Thyroid gland (tissue), 4 donors: ENCODE measurements around the gene CCNE1.

ENCODE experiments used
- POLR2A ChIP-seq, 2 donors: fragments of 450-650 bp; IDR thresholded peaks; one replicate each; pipeline ENCODE4 v1.6.1; 2017; ENCODE audit warnings: antibody characterized with exemption in 2 of 2, mild to moderate bottlenecking in 2 of 2, moderate library complexity in 1 of 2
- TF ChIP-seq, protein P1 (sequence below), 6 experiments: fragments of 200-600 bp in 3 of 6; fragments of 450-650 bp in 3 of 6; sonication (generic) in 3 of 6; IDR thresholded peaks; one replicate each; pipeline ENCODE4 v1.5.1; 2016 to 2019; ENCODE audit warnings: antibody characterized with exemption in 6 of 6, mild to moderate bottlenecking in 2 of 6, inconsistent platforms in 1 of 6, moderate library complexity in 1 of 6

DNA sequence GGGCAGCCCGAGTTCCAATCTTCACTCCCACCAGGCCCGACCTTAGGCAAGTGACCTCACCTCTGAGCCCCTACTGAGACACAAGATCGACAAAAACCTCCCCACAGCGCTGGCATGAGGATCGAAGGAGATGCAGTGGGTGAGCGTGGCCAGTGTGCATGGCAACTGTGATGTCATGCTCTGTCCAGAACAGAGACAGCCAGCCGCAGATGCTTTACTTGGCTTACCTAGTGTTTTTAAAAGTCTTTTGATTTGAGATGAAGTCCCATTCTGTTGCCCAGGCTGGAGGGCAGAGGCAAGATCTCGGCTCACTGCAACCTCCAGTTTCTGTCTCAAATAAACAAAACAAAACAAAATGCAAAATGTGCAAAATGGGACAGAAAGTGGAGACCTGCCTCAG, 47.4 kb upstream of the CCNE1 start:
- TF ChIP-seq, protein P1, sequence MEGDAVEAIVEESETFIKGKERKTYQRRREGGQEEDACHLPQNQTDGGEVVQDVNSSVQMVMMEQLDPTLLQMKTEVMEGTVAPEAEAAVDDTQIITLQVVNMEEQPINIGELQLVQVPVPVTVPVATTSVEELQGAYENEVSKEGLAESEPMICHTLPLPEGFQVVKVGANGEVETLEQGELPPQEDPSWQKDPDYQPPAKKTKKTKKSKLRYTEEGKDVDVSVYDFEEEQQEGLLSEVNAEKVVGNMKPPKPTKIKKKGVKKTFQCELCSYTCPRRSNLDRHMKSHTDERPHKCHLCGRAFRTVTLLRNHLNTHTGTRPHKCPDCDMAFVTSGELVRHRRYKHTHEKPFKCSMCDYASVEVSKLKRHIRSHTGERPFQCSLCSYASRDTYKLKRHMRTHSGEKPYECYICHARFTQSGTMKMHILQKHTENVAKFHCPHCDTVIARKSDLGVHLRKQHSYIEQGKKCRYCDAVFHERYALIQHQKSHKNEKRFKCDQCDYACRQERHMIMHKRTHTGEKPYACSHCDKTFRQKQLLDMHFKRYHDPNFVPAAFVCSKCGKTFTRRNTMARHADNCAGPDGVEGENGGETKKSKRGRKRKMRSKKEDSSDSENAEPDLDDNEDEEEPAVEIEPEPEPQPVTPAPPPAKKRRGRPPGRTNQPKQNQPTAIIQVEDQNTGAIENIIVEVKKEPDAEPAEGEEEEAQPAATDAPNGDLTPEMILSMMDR (IDR thresholded peaks at IDR 0.05) = no peak
- TF ChIP-seq POLR2A (IDR thresholded peaks at IDR 0.05) = no peak
